Measurements from ENCODE around the gene SCAMP3.

SCAMP3 gene

GRCh38 chr1:155269381-155269780 lies 7.2 kb upstream of the SCAMP3 start:
- Histone ChIP-seq H3K4me3 (ENCODE audit: low read length, poor library complexity, severe bottlenecking) (no peak overlapping the region), H3F3A (ENCODE audit: low read depth) (no peaks in the 10 kb centered on the region)

GRCh38 chr1:155268630-155269029 lies 6.5 kb upstream of the SCAMP3 start:
- TF ChIP-seq CTCF (conservative IDR thresholded peaks at IDR 0.05; ENCODE audit: low read length) (no peak), EZH2phosphoT487 (IDR thresholded peaks at IDR 0.05; ENCODE audit: borderline replicate concordance) (no peak)
- peaks cover 26% of the 10 kb centered on the region for H4K20me1 ChIP-seq (ENCODE audit: insufficient read depth, low read length, poor library complexity, severe bottlenecking)
- H3F3A ChIP-seq (ENCODE audit: low read depth), result peaks cover 3% of the 10 kb centered on the region; the same call in 1 of the 2 replicates
- H3K9me2 ChIP-seq (replicated peaks; ENCODE audit: low read depth, low read length), result no peaks in the 10 kb centered on the region
- H3K79me2 ChIP-seq (ENCODE audit: insufficient read depth, low read length), result peaks cover 58% of the 10 kb centered on the region
- H3K4me3 ChIP-seq (ENCODE audit: low read length, poor library complexity, severe bottlenecking), result no peak overlapping the region
- no peaks in the 10 kb centered on the region for H3K27me3 ChIP-seq (ENCODE audit: insufficient read depth, low read length, poor library complexity, severe bottlenecking)
- H3K4me1 ChIP-seq (ENCODE audit: insufficient read depth, low read length, poor library complexity, severe bottlenecking), result peaks cover 17% of the 10 kb centered on the region
- no peak overlapping the region for H3K4me2 ChIP-seq (ENCODE audit: low read depth, low read length, poor library complexity, severe bottlenecking)
- H3K36me3 ChIP-seq (ENCODE audit: insufficient read depth, low read length), result peaks cover 67% of the 10 kb centered on the region
- no peak overlapping the region for H2AFZ ChIP-seq (ENCODE audit: low read length)
- no peaks in the 10 kb centered on the region for H3K9me3 ChIP-seq (ENCODE audit: insufficient read depth, low read depth, low read length)
- H3K9ac ChIP-seq (ENCODE audit: low read depth, low read length, poor library complexity, severe bottlenecking), result no peak overlapping the region

More at GRCh38 chr1:155269381-155269780, 7.2 kb upstream of the SCAMP3 start:
- no peak for TF ChIP-seq EZH2phosphoT487 (IDR thresholded peaks at IDR 0.05; ENCODE audit: borderline replicate concordance)
- TF ChIP-seq CTCF (conservative IDR thresholded peaks at IDR 0.05; ENCODE audit: low read length), result no peak
- H3K36me3 ChIP-seq (ENCODE audit: insufficient read depth, low read length), result peaks cover 60% of the 10 kb centered on the region
- H2AFZ ChIP-seq (ENCODE audit: low read length), result no peak overlapping the region
- H3K27me3 ChIP-seq (ENCODE audit: insufficient read depth, low read length, poor library complexity, severe bottlenecking), result no peaks in the 10 kb centered on the region
- H3K9me3 ChIP-seq (ENCODE audit: insufficient read depth, low read depth, low read length), result no peaks in the 10 kb centered on the region
- H3K4me1 ChIP-seq (ENCODE audit: insufficient read depth, low read length, poor library complexity, severe bottlenecking), result peaks cover 20% of the 10 kb centered on the region
- H3K4me2 ChIP-seq (ENCODE audit: low read depth, low read length, poor library complexity, severe bottlenecking), result no peak overlapping the region
- H3K79me2 ChIP-seq (ENCODE audit: insufficient read depth, low read length), result peaks cover 61% of the 10 kb centered on the region
- no peaks in the 10 kb centered on the region for H3K9me2 ChIP-seq (replicated peaks; ENCODE audit: low read depth, low read length)
- peaks cover 26% of the 10 kb centered on the region for H4K20me1 ChIP-seq (ENCODE audit: insufficient read depth, low read length, poor library complexity, severe bottlenecking)
- H3K9ac ChIP-seq (ENCODE audit: low read depth, low read length, poor library complexity, severe bottlenecking), result no peak overlapping the region

- Histone ChIP-seq H3K36me3 (ENCODE audit: insufficient read depth, low read length) (peaks cover 77% of the 10 kb centered on the region), H3K4me2 (ENCODE audit: low read depth, low read length, poor library complexity, severe bottlenecking) (no peak overlapping the region), H3K9me2 (replicated peaks; ENCODE audit: low read depth, low read length) (no peaks in the 10 kb centered on the region), H3K9me3 (ENCODE audit: insufficient read depth, low read depth, low read length) (no peaks in the 10 kb centered on the region), H3K4me1 (ENCODE audit: insufficient read depth, low read length, poor library complexity, severe bottlenecking) (peaks cover 15% of the 10 kb centered on the region), H2AFZ (ENCODE audit: low read length) (no peak overlapping the region), H3K27me3 (ENCODE audit: insufficient read depth, low read length, poor library complexity, severe bottlenecking) (no peaks in the 10 kb centered on the region), H3K4me3 (ENCODE audit: low read length, poor library complexity, severe bottlenecking) (no peak overlapping the region), H3K9ac (ENCODE audit: low read depth, low read length, poor library complexity, severe bottlenecking) (no peak overlapping the region), H4K20me1 (ENCODE audit: insufficient read depth, low read length, poor library complexity, severe bottlenecking) (peaks cover 20% of the 10 kb centered on the region), H3K79me2 (ENCODE audit: insufficient read depth, low read length) (peaks cover 48% of the 10 kb centered on the region), H3F3A (ENCODE audit: low read depth) (peaks cover 9% of the 10 kb centered on the region; the same call in 1 of the 2 replicates)
- no peak for TF ChIP-seq CTCF (conservative IDR thresholded peaks at IDR 0.05; ENCODE audit: low read length)
- TF ChIP-seq EZH2phosphoT487 (IDR thresholded peaks at IDR 0.05; ENCODE audit: borderline replicate concordance), result no peak
These were observed 5.2 kb upstream of the SCAMP3 start for GRCh38 chr1:155267373-155267772.

Measured in Loucy (cell line).